Measurements from ENCODE around the gene RNPS1. TPM values are rescaled to one million over a fixed set of nuclear protein-coding genes. Genes with fewer than 3 reads are reported as not detected.

Gene RNPS1
- total RNA-seq, 1 donor from 2014 or later: 90.2 TPM

Small RNA genes within 50 kb of the gene (small RNA-seq; reads per million reads assigned to genes)
- gene MIR3677 (ENCODE audit: low replicate concordance) (not detected), gene MIR4717 (ENCODE audit: low replicate concordance) (not detected)

Other genes with a start within 250 kb of the RNPS1 start
- 0.82 TPM for gene NPW, start 248.3 kb downstream of the RNPS1 start, total RNA-seq
- 45.7 TPM for gene NHERF2, start 241.2 kb downstream of the RNPS1 start, total RNA-seq
- 28.7 TPM for gene NTHL1, start 220.3 kb downstream of the RNPS1 start, total RNA-seq
- gene TSC2, start 220.1 kb downstream of the RNPS1 start, total RNA-seq: 57.2 TPM
- 138 TPM for gene PKD1, start 132.2 kb downstream of the RNPS1 start, total RNA-seq
- gene RAB26, start 119.5 kb downstream of the RNPS1 start, total RNA-seq: not detected
- 27.4 TPM for gene TRAF7, start 112.3 kb downstream of the RNPS1 start, total RNA-seq
- gene CASKIN1, start 71.5 kb downstream of the RNPS1 start, total RNA-seq: 1.0 TPM
- 27.0 TPM for gene MLST8, start 62.7 kb downstream of the RNPS1 start, total RNA-seq
- 1.9 TPM for gene BRICD5, start 57.3 kb downstream of the RNPS1 start, total RNA-seq
- gene PGP, start 53.3 kb downstream of the RNPS1 start, total RNA-seq: 18.2 TPM
- gene E4F1, start 44.5 kb downstream of the RNPS1 start, total RNA-seq: 23.7 TPM
- 1.3 TPM for gene DNASE1L2, start 31.7 kb downstream of the RNPS1 start, total RNA-seq
- gene ECI1, start 16.5 kb downstream of the RNPS1 start, total RNA-seq: 83.7 TPM
- 8.7 TPM for gene ABCA3, start 72.6 kb upstream of the RNPS1 start, total RNA-seq
- gene CCNF, start 161.3 kb upstream of the RNPS1 start, total RNA-seq: 9.3 TPM
- 3.4 TPM for gene TEDC2, start 192.0 kb upstream of the RNPS1 start, total RNA-seq
- 9.1 TPM for gene NTN3, start 203.2 kb upstream of the RNPS1 start, total RNA-seq
- 20.4 TPM for gene TBC1D24, start 207.0 kb upstream of the RNPS1 start, total RNA-seq
- gene ATP6V0C, start 245.8 kb upstream of the RNPS1 start, total RNA-seq: 22.9 TPM

Measured in tongue (tissue), 2 donors.